A549 (cell line): ENCODE measurements around the gene TFB2M. TPM values are rescaled to one million over a fixed set of nuclear protein-coding genes. Genes with fewer than 3 reads are reported as not detected.
"Not testable (repeated sequence)": the region's sequence is repeated elsewhere in the genome, so short reads cannot be mapped to it uniquely, and the experiment has no call there.

Source experiments
- ATAC-seq, 2 experiments: fragments of 200-7000 bp in 1 of 2; fragments of >200 bp in 1 of 2; cut with Nextera tagmentation in 1 of 2; cut with Tn5 transposase in 1 of 2; 3 replicates each; pipeline versions ENCODE4 v1.8.0 to v1.9.1; 2018 to 2020; ENCODE audit warnings: mild to moderate bottlenecking in 1 of 2, moderate library complexity in 1 of 2
- CTCF ChIA-PET: fragments of 300-600 bp; sonication (Branson Sonifier 250); formaldehyde crosslinking; extraction: SDS; loops from one replicate; lab custom pipeline; 2021; ENCODE audit warnings: antibody characterized with exemption, inconsistent platforms; lab: Yijun Ruan, JAX
- POLR2A ChIA-PET: fragments of 350-600 bp; formaldehyde crosslinking; extraction: SDS; loops from one replicate; lab custom pipeline; 2021; ENCODE audit warnings: antibody characterized with exemption, inconsistent platforms; lab: Yijun Ruan, JAX
- DNase-seq, 2 experiments: peaks; one replicate each; pipeline versions ENCODE4 v3.0.0 to v3.0.0-alpha.2; 2011 to 2016; ENCODE audit warnings: low read depth in 1 of 2, low spot score in 1 of 2
- FAIRE-seq: peaks from 2 replicates; lab custom pipeline; 2011; peaks lifted over from hg19 to GRCh38; lab: Jason Lieb, UNC
- H3K27ac ChIP-seq, 2 experiments: fragments of >200 bp; sonication (Bioruptor Twin); formaldehyde crosslinking; 3 replicates each; pipeline ENCODE4 v1.5.1; 2016 to 2017
- H3K4me1 ChIP-seq: fragments of >200 bp; sonication (Bioruptor Twin); formaldehyde crosslinking; 3 replicates; pipeline ENCODE4 v1.6.1; 2016
- H3K4me2 ChIP-seq: fragments of >200 bp; sonication (Bioruptor Twin); formaldehyde crosslinking; 3 replicates; pipeline ENCODE4 v1.6.1; 2016
- H3K4me3 ChIP-seq: fragments of >200 bp; sonication (Bioruptor Twin); formaldehyde crosslinking; 3 replicates; pipeline ENCODE4 v1.5.1; 2016
- H3K9me3 ChIP-seq: fragments of >200 bp; sonication (Bioruptor Twin); formaldehyde crosslinking; 3 replicates; pipeline ENCODE4 v1.6.1; 2016
- EHF ChIP-seq: fragments of 250-450 bp; sonication (Bioruptor Pico); IDR thresholded peaks from 2 replicates; pipeline ENCODE4 v1.5.0; 2020; ENCODE audit warnings: mild to moderate bottlenecking
- FOSB ChIP-seq: fragments of 250-450 bp; sonication (Bioruptor Pico); IDR thresholded peaks from 2 replicates; pipeline ENCODE4 v1.5.0; 2020; ENCODE audit warnings: mild to moderate bottlenecking, moderate library complexity
- HEYL ChIP-seq: fragments of 250-450 bp; sonication (Bioruptor Pico); IDR thresholded peaks from 2 replicates; pipeline ENCODE4 v1.8.0; 2021; ENCODE audit warnings: mild to moderate bottlenecking, moderate library complexity
- KDM5A ChIP-seq: fragments of 200-600 bp; sonication (generic); IDR thresholded peaks from 2 replicates; pipeline ENCODE4 v1.6.1; 2016; ENCODE audit warnings: antibody characterized with exemption, mild to moderate bottlenecking
- MAZ ChIP-seq: fragments of 150-350 bp; IDR thresholded peaks from 2 replicates; pipeline ENCODE4 v1.6.1; 2014; ENCODE audit warnings: antibody characterized with exemption, low read depth, low read length, borderline replicate concordance
- NFE2L2 ChIP-seq: fragments of 150-350 bp; conservative IDR thresholded peaks from 2 replicates; pipeline ENCODE4 v1.6.1; 2014; ENCODE audit warnings: low read length
- NPAS2 ChIP-seq: fragments of 250-450 bp; sonication (Bioruptor Pico); IDR thresholded peaks from 2 replicates; pipeline ENCODE4 v1.8.0; 2022; ENCODE audit warnings: mild to moderate bottlenecking, moderate library complexity, borderline replicate concordance
- RAD21 ChIP-seq, 2 experiments: fragments of >200 bp in 1 of 2; sonication (Bioruptor Twin) in 1 of 2; formaldehyde crosslinking in 1 of 2; IDR thresholded peaks in 1 of 2; conservative IDR thresholded peaks in 1 of 2; 2 replicates in 1 of 2; 3 replicates in 1 of 2; pipeline ENCODE4 v1.6.1; 2012 to 2018; ENCODE audit warnings: inconsistent platforms in 1 of 2
- SREBF2 ChIP-seq: fragments of 450-650 bp; IDR thresholded peaks from 2 replicates; pipeline ENCODE4 v1.6.1; 2014; ENCODE audit warnings: mild to moderate bottlenecking, moderate library complexity
- TFCP2L1 ChIP-seq: fragments of 250-450 bp; sonication (Bioruptor Pico); IDR thresholded peaks from 2 replicates; pipeline ENCODE4 v1.5.0; 2021; ENCODE audit warnings: mild to moderate bottlenecking
- ZC3H11A ChIP-seq: fragments of 450-650 bp; IDR thresholded peaks from 2 replicates; pipeline ENCODE4 v1.6.1; 2014; ENCODE audit warnings: antibody characterized with exemption, mild to moderate bottlenecking
- WGBS: methylation state at CpG from one replicate; pipeline ENCODE4 v1.1.6; 2017; ENCODE audit errors: missing lambda C conversion rate; 5-methylcytosine and 5-hydroxymethylcytosine counted together
- polyA plus RNA-seq, 4 experiments: library from polyadenylated mRNA; depleted of rRNA in 3 of 4; stranded (reverse); fragments of >200 nt; fragmentation: RNase III in 1 of 4; extraction: RNeasy Plus Mini Kit Qiagen cat#74134 plus additional on column Dnase treatment in 1 of 4; gene quantifications; 2 replicates in 3 of 4; 3 replicates in 1 of 4; pipeline ENCODE4 v1.2.3, GENCODE V29; 2011 to 2017
- TF ChIP-seq, protein P1 (sequence below): fragments of 250-450 bp; sonication (Bioruptor Pico); IDR thresholded peaks from 2 replicates; pipeline ENCODE4 v1.5.0; 2021; ENCODE audit warnings: mild to moderate bottlenecking, moderate library complexity, borderline replicate concordance
- TF ChIP-seq, protein P2 (sequence below): fragments of 200-600 bp; sonication (generic); IDR thresholded peaks from 2 replicates; pipeline ENCODE4 v1.6.1; 2016; ENCODE audit warnings: antibody characterized with exemption, mild to moderate bottlenecking, moderate library complexity

Gene TFB2M
- polyA plus RNA-seq, 2 of the 4 experiments (the other 2 are of a cell fraction): 27.7 to 59.9 TPM

DNA sequence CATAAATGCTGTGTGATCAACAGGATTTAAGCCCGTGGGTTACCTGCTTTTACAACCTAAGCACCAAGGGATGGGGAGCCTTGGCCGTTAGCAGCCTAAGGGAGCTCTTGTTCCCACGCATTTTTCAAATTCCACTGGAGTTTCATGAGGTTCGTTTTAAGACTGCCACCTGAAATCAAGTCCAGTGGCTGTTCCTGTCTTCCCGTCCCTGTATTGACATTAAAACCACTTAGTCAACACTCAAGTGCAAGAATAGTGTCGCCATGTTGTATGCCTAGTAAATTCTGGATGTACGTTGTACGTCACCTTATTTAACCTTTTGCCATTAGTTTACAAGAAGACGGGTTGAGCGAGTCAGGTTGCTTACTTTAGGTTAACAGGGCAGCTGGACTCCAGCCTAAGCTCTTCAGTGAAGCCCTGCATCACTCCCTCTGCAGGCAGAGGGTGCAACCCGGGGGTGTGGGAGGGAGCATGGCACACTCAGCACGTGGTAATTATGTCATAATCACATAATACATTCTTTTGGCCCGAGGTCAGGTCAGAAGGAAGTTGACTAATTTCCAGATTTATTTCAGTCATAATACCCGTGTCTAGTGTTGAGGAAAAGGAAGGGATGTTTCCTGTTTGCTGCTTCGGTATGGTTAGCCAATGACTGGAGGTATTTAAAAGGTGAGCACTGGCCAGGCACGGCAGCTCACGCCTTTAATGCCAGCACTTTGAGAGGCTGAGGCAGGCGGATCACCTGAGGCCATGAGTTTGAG is 42.7 kb upstream of the TFB2M start (continued):
- TF ChIP-seq NFE2L2 (no peak), TFCP2L1 (no peak)
- TF ChIP-seq, protein P1, sequence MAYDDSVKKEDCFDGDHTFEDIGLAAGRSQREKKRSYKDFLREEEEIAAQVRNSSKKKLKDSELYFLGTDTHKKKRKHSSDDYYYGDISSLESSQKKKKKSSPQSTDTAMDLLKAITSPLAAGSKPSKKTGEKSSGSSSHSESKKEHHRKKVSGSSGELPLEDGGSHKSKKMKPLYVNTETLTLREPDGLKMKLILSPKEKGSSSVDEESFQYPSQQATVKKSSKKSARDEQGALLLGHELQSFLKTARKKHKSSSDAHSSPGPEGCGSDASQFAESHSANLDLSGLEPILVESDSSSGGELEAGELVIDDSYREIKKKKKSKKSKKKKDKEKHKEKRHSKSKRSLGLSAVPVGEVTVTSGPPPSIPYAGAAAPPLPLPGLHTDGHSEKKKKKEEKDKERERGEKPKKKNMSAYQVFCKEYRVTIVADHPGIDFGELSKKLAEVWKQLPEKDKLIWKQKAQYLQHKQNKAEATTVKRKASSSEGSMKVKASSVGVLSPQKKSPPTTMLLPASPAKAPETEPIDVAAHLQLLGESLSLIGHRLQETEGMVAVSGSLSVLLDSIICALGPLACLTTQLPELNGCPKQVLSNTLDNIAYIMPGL (CRISPR knock-in tag): no peak

DNA sequence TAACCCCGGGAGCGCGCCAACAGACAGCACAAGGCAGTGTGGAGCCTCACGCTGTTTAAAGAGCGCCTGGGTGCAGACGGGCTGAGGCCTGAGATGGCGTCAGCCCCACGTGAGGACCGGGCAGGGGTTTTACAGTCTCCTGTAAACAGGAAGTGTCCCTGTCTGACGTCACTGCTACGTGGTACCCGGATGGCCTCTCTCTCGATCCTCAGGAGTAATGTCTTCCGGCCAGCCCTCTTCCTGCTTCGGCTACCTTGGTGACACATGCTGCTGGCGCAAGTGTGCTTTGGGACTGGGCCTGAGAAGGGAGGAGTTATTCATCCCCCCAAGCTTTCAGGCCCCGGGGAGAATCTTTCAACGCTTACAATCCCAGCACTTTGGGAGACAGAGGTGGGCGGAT is 41.4 kb upstream of the TFB2M start:
- POLR2A ChIA-PET: no interaction called here
- Histone ChIP-seq H3K9me3 (peaks cover 5% of the 10 kb centered on the region; the same call in 1 of the 3 replicates), H3K4me2 (no peak overlapping the region), H3K4me3 (no peak overlapping the region), H3K4me1 (peaks cover 20% of the 10 kb centered on the region), H3K27ac (peak overlapping the region in 1 of 2 experiments; percentile 70; a peak in 1 of 6 replicates)
- WGBS: 92% methylated on average over 19 of the region's 19 CpGs
- FAIRE-seq (no peak), DNase-seq (no peak), ATAC-seq (no peak)
- no peak for TF ChIP-seq FOSB (CRISPR knock-in tag)
- TF ChIP-seq MAZ: no peak
- no peak for TF ChIP-seq RAD21 (conservative IDR thresholded peaks at IDR 0.05 in 1 of 2, IDR thresholded peaks at IDR 0.05 in 1 of 2)
- TF ChIP-seq HEYL (CRISPR knock-in tag): no peak
- no peak for TF ChIP-seq KDM5A
- TF ChIP-seq NFE2L2: no peak
- no peak for TF ChIP-seq NPAS2 (CRISPR knock-in tag)
- CTCF ChIA-PET: no interaction called here

DNA sequence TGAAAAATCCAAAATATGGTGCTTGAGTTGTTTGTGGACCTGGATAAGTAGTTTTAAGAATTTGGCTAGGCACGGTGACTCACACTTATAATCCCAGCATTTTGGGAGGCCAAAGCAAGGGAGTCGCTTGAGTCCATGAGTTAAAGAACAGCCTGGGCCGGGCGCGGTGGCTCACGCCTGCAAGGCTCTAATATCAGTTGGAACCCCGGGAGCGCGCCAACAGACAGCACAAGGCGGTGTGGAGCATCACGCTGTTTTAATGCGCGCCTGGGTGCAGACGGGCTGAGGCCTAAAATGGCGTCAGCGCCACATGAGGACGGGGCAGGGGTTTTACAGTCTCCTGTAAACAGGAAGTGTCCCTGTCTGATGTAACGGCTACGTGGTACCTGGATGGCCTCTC is 39.2 kb upstream of the TFB2M start:
- DNase-seq, POLR2A ChIA-PET, H3K9me3 ChIP-seq, H3K27ac ChIP-seq, ATAC-seq, CTCF ChIA-PET, FAIRE-seq, H3K4me3 ChIP-seq, H3K4me2 ChIP-seq: not testable (repeated sequence)
- WGBS: 96% methylated on average over 19 of the region's 19 CpGs
- H3K4me1 ChIP-seq: peaks cover 20% of the 10 kb centered on the region

DNA sequence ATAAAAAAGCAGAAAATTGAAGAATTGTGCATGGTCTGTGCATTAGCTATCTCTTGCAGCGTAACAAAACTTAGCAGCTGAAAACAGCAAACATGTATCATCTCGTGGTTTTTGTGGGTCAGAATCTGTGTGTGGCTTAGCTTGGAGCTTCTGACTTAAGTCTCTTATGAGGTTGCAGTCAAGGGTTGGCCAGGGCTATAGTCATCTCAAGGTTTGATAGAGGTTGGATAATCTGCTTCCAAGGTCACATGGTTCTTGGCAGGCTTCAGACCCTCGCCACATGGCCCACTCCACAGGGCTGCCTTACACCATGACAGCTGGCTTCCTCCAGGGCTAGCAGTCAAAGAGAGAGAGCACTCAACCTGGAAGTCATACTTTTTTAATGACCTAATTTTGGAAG is 36.1 kb upstream of the TFB2M start:
- Histone ChIP-seq H3K4me1 (0 out of 3 replicates have a peak, but pooled peaks cover 3% of the 10 kb centered on the region), H3K9me3 (peaks cover 5% of the 10 kb centered on the region; the same call in 1 of the 3 replicates), H3K27ac (no peak overlapping the region), H3K4me3 (no peak overlapping the region), H3K4me2 (no peak overlapping the region)
- no peak for ATAC-seq
- no peak for FAIRE-seq
- 78% methylated on average over 3 of the region's 3 CpGs for WGBS
- no peak for TF ChIP-seq EHF (CRISPR knock-in tag)
- TF ChIP-seq SREBF2: no peak
- TF ChIP-seq, protein P2, sequence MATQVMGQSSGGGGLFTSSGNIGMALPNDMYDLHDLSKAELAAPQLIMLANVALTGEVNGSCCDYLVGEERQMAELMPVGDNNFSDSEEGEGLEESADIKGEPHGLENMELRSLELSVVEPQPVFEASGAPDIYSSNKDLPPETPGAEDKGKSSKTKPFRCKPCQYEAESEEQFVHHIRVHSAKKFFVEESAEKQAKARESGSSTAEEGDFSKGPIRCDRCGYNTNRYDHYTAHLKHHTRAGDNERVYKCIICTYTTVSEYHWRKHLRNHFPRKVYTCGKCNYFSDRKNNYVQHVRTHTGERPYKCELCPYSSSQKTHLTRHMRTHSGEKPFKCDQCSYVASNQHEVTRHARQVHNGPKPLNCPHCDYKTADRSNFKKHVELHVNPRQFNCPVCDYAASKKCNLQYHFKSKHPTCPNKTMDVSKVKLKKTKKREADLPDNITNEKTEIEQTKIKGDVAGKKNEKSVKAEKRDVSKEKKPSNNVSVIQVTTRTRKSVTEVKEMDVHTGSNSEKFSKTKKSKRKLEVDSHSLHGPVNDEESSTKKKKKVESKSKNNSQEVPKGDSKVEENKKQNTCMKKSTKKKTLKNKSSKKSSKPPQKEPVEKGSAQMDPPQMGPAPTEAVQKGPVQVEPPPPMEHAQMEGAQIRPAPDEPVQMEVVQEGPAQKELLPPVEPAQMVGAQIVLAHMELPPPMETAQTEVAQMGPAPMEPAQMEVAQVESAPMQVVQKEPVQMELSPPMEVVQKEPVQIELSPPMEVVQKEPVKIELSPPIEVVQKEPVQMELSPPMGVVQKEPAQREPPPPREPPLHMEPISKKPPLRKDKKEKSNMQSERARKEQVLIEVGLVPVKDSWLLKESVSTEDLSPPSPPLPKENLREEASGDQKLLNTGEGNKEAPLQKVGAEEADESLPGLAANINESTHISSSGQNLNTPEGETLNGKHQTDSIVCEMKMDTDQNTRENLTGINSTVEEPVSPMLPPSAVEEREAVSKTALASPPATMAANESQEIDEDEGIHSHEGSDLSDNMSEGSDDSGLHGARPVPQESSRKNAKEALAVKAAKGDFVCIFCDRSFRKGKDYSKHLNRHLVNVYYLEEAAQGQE: no peak
- no peak for TF ChIP-seq ZC3H11A
- no peak for TF ChIP-seq NFE2L2
- CTCF ChIA-PET: no interaction called here
- no peak for DNase-seq
- POLR2A ChIA-PET: no interaction called here
